ENCODE measurements around the gene FBXO8. TPM values are rescaled to one million over a fixed set of nuclear protein-coding genes. Genes with fewer than 3 reads are reported as not detected.
"Not testable (repeated sequence)": the region's sequence is repeated elsewhere in the genome, so short reads cannot be mapped to it uniquely, and the experiment has no call there.

The FBXO8 gene
- total RNA-seq, 2 experiments from 2014 or later = 15.1 to 19.1 TPM

- POLR2A ChIA-PET = interaction anchor here (0.6 kb wide), 1 partner anchor 108 kb away, joined by 4 read pairs; no protein-coding TSS in a partner anchor
- H3K36me3 Mint-ChIP-seq (ENCODE audit: low read depth) = peaks cover 1% of the 10 kb centered on the region
Measured at GRCh38 chr4:174273930-174274329, 9.5 kb downstream of the FBXO8 start.

GRCh38 chr4:174266416-174266815 is 17.1 kb downstream of the FBXO8 start:
- POLR2A ChIA-PET = no interaction called here
- intact Hi-C loops (cut with micrococcal nuclease) = no loop called here
- H3K27me3 Mint-ChIP-seq = no peaks in the 10 kb centered on the region
- H3K4me1 Mint-ChIP-seq (ENCODE audit: low read depth) = peaks cover 8% of the 10 kb centered on the region
- DNase-seq (no peak), ATAC-seq (no peak)
- CTCF ChIA-PET = interaction anchor here (1.1 to 1.7 kb wide), 2 partner anchors 18 to 82 kb away, joined by 3 to 5 read pairs; no protein-coding TSS in a partner anchor
- no peak for TF ChIP-seq CTCF (IDR thresholded peaks at IDR 0.05)
- H3K9me3 Mint-ChIP-seq = no peaks in the 10 kb centered on the region
- no peak overlapping the region for H3K27ac Mint-ChIP-seq
- H3K36me3 Mint-ChIP-seq (ENCODE audit: low read depth) = no peaks in the 10 kb centered on the region
- H3K4me3 Mint-ChIP-seq = no peak overlapping the region

More at GRCh38 chr4:174273930-174274329, 9.5 kb downstream of the FBXO8 start:
- intact Hi-C loops (cut with micrococcal nuclease) = no loop called here
- no peaks in the 10 kb centered on the region for H3K27me3 Mint-ChIP-seq
- no peak overlapping the region for H3K4me3 Mint-ChIP-seq
- no peak for TF ChIP-seq CTCF (IDR thresholded peaks at IDR 0.05)
- no peak overlapping the region for H3K27ac Mint-ChIP-seq
- CTCF ChIA-PET = no interaction called here
- no peak for ATAC-seq
- no peaks in the 10 kb centered on the region for H3K9me3 Mint-ChIP-seq
- no peak for DNase-seq
- peaks cover 24% of the 10 kb centered on the region for H3K4me1 Mint-ChIP-seq (ENCODE audit: low read depth)

- Mint-ChIP-seq H3K27ac (no peak overlapping the region), H3K4me3 (no peak overlapping the region), H3K9me3 (no peaks in the 10 kb centered on the region), H3K36me3 (ENCODE audit: low read depth) (no peaks in the 10 kb centered on the region), H3K4me1 (ENCODE audit: low read depth) (peaks cover 8% of the 10 kb centered on the region), H3K27me3 (no peaks in the 10 kb centered on the region)
- ATAC-seq = no peak
- TF ChIP-seq CTCF (IDR thresholded peaks at IDR 0.05) = no peak
- ChIA-PET CTCF (interaction anchor here (1.1 to 1.7 kb wide), 2 partner anchors 19 to 83 kb away, joined by 3 to 5 read pairs; no protein-coding TSS in a partner anchor), POLR2A (no interaction called here)
- DNase-seq = no peak
- intact Hi-C loops (cut with micrococcal nuclease) = no loop called here
Measured at GRCh38 chr4:174265916-174266315, 17.6 kb downstream of the FBXO8 start.

- POLR2A ChIA-PET = no interaction called here
- no peak for DNase-seq
- CTCF ChIA-PET = interaction anchor here (1.1 kb wide), 1 partner anchor 10 kb away, joined by 3 read pairs; no protein-coding TSS in a partner anchor
- ATAC-seq = no peak
- no peaks in the 10 kb centered on the region for H3K36me3 Mint-ChIP-seq (ENCODE audit: low read depth)
- no peak for TF ChIP-seq CTCF (IDR thresholded peaks at IDR 0.05)
- H3K4me1 Mint-ChIP-seq (ENCODE audit: low read depth) = peaks cover 8% of the 10 kb centered on the region
- intact Hi-C loops (cut with micrococcal nuclease) = no loop called here
- H3K27ac Mint-ChIP-seq = no peak overlapping the region
- H3K27me3 Mint-ChIP-seq = no peaks in the 10 kb centered on the region
- H3K9me3 Mint-ChIP-seq = no peaks in the 10 kb centered on the region
- H3K4me3 Mint-ChIP-seq = no peak overlapping the region
Measured at GRCh38 chr4:174263445-174263736, 20.1 kb downstream of the FBXO8 start.

GRCh38 chr4:174262624-174263444 is 20.6 kb downstream of the FBXO8 start:
- Mint-ChIP-seq H3K36me3 (ENCODE audit: low read depth) (no peaks in the 10 kb centered on the region), H3K4me3 (no peak overlapping the region), H3K9me3 (no peaks in the 10 kb centered on the region), H3K27me3 (no peaks in the 10 kb centered on the region), H3K4me1 (ENCODE audit: low read depth) (peaks cover 8% of the 10 kb centered on the region), H3K27ac (no peak overlapping the region)
- ATAC-seq = no peak
- TF ChIP-seq CTCF (IDR thresholded peaks at IDR 0.05) = no peak
- CTCF ChIA-PET = interaction anchor here (1.1 kb wide), 1 partner anchor 9 kb away, joined by 3 read pairs; no protein-coding TSS in a partner anchor
- DNase-seq = no peak
- POLR2A ChIA-PET = no interaction called here
- intact Hi-C loops (cut with micrococcal nuclease) = no loop called here

GRCh38 chr4:174261432-174261831 is 22.0 kb downstream of the FBXO8 start:
- POLR2A ChIA-PET; H3K4me3 Mint-ChIP-seq; H3K27me3 Mint-ChIP-seq; intact Hi-C loops (cut with micrococcal nuclease); ATAC-seq; DNase-seq; H3K4me1 Mint-ChIP-seq (ENCODE audit: low read depth); H3K36me3 Mint-ChIP-seq (ENCODE audit: low read depth); H3K9me3 Mint-ChIP-seq; H3K27ac Mint-ChIP-seq: not testable (repeated sequence)
- CTCF ChIA-PET = interaction anchor here (1.5 kb wide), 1 partner anchor 9 kb away, joined by 4 read pairs; no protein-coding TSS in a partner anchor
